ENCODE measurements around the gene ATP13A1.

ATP13A1 gene

GRCh38 chr19:19635313-19635702 lies 28.2 kb downstream of the ATP13A1 start:
- Histone ChIP-seq H3K36me3 (peaks cover 6% of the 10 kb centered on the region), H3K27ac (no peak overlapping the region), H3K9me3 (ENCODE audit: severe bottlenecking) (no peaks in the 10 kb centered on the region), H3K4me3 (ENCODE audit: low read depth, low read length) (no peak overlapping the region), H3K27me3 (ENCODE audit: insufficient read depth, low read depth, severe bottlenecking) (no peaks in the 10 kb centered on the region)
- no peak for TF ChIP-seq CTCF (IDR thresholded peaks at IDR 0.05; ENCODE audit: low read depth, low read length)
- DNase-seq: no peak

GRCh38 chr19:19634516-19635312 lies 28.8 kb downstream of the ATP13A1 start:
- Histone ChIP-seq H3K36me3 (peaks cover 6% of the 10 kb centered on the region), H3K27ac (no peak overlapping the region), H3K4me3 (ENCODE audit: low read depth, low read length) (no peak overlapping the region), H3K27me3 (ENCODE audit: insufficient read depth, low read depth, severe bottlenecking) (no peaks in the 10 kb centered on the region), H3K9me3 (ENCODE audit: severe bottlenecking) (no peaks in the 10 kb centered on the region)
- no peak for DNase-seq
- no peak for TF ChIP-seq CTCF (IDR thresholded peaks at IDR 0.05; ENCODE audit: low read depth, low read length)

- Histone ChIP-seq H3K27ac (no peak overlapping the region), H3K27me3 (ENCODE audit: insufficient read depth, low read depth, severe bottlenecking) (no peaks in the 10 kb centered on the region), H3K4me3 (ENCODE audit: low read depth, low read length) (no peak overlapping the region), H3K36me3 (peaks cover 6% of the 10 kb centered on the region), H3K9me3 (ENCODE audit: severe bottlenecking) (no peaks in the 10 kb centered on the region)
- no peak for TF ChIP-seq CTCF (IDR thresholded peaks at IDR 0.05; ENCODE audit: low read depth, low read length)
- no peak for DNase-seq
Observed at GRCh38 chr19:19633711-19634515, 29.6 kb downstream of the ATP13A1 start.

GRCh38 chr19:19632661-19633060 lies 30.8 kb downstream of the ATP13A1 start:
- TF ChIP-seq CTCF (IDR thresholded peaks at IDR 0.05; ENCODE audit: low read depth, low read length): no peak

GRCh38 chr19:19631346-19631745 lies 32.1 kb downstream of the ATP13A1 start:
- H3K27ac ChIP-seq: no peak overlapping the region
- no peak for DNase-seq
- peaks cover 6% of the 10 kb centered on the region for H3K36me3 ChIP-seq
- TF ChIP-seq CTCF (IDR thresholded peaks at IDR 0.05; ENCODE audit: low read depth, low read length): no peak
- no peaks in the 10 kb centered on the region for H3K27me3 ChIP-seq (ENCODE audit: insufficient read depth, low read depth, severe bottlenecking)
- no peaks in the 10 kb centered on the region for H3K9me3 ChIP-seq (ENCODE audit: severe bottlenecking)
- H3K4me3 ChIP-seq (ENCODE audit: low read depth, low read length): no peak overlapping the region

More at GRCh38 chr19:19632661-19633060, 30.8 kb downstream of the ATP13A1 start:
- H3K9me3 ChIP-seq (ENCODE audit: severe bottlenecking): no peaks in the 10 kb centered on the region
- H3K27ac ChIP-seq: no peak overlapping the region
- H3K27me3 ChIP-seq (ENCODE audit: insufficient read depth, low read depth, severe bottlenecking): no peaks in the 10 kb centered on the region
- no peak for DNase-seq
- no peak overlapping the region for H3K4me3 ChIP-seq (ENCODE audit: low read depth, low read length)
- H3K36me3 ChIP-seq: peaks cover 6% of the 10 kb centered on the region

All from WERI-Rb-1 (cell line).